Measurements from ENCODE around the gene INTS14.

DNA sequence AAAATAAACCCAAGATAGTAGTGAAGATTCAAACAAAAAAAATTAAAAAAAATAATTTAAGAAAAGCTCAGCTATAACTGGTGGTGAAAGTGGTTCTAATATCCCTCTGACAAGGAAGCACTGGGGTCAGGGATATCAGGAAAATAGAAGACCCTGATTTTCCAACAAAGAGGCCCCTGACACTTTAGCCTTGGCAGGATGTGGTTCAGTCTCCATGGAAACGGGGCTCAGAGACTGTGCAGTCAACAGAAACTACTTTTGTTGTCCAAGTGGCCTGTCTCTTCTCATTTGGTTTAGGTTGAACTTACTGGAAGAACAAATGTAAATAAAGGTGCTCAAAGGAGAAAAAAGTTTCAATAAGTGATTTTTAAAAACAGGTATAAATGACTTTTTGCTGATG, 27.2 kb downstream of the INTS14 start:
- TF ChIP-seq POLR2AphosphoS5 (IDR thresholded peaks at IDR 0.05; ENCODE audit: low read depth, low read length) (no peak), RFX5 (IDR thresholded peaks at IDR 0.05; ENCODE audit: borderline replicate concordance, low read depth, low read length) (no peak), SIN3A (conservative IDR thresholded peaks at IDR 0.05 in 1 of 2, IDR thresholded peaks at IDR 0.05 in 1 of 2; ENCODE audit: low read depth in 1 of 2, low read length in 2 of 2) (no peak), EGR1 (IDR thresholded peaks at IDR 0.05; ENCODE audit: borderline replicate concordance, low read depth, low read length) (no peak), EP300 (IDR thresholded peaks at IDR 0.05; ENCODE audit: borderline replicate concordance in 1 of 2, low read depth in 2 of 2, low read length in 2 of 2) (no peak), SP2 (IDR thresholded peaks at IDR 0.05; ENCODE audit: low read length) (no peak), EZH2 (IDR thresholded peaks at IDR 0.05; ENCODE audit: low read depth, low read length, severe bottlenecking) (no peak), HDAC6 (IDR thresholded peaks at IDR 0.05; ENCODE audit: low read depth, low read length) (no peak), BRCA1 (IDR thresholded peaks at IDR 0.05; ENCODE audit: low read depth, low read length) (no peak), TEAD4 (IDR thresholded peaks at IDR 0.05; ENCODE audit: low read depth, low read length) (no peak)
- TF ChIP-seq, protein P1, sequence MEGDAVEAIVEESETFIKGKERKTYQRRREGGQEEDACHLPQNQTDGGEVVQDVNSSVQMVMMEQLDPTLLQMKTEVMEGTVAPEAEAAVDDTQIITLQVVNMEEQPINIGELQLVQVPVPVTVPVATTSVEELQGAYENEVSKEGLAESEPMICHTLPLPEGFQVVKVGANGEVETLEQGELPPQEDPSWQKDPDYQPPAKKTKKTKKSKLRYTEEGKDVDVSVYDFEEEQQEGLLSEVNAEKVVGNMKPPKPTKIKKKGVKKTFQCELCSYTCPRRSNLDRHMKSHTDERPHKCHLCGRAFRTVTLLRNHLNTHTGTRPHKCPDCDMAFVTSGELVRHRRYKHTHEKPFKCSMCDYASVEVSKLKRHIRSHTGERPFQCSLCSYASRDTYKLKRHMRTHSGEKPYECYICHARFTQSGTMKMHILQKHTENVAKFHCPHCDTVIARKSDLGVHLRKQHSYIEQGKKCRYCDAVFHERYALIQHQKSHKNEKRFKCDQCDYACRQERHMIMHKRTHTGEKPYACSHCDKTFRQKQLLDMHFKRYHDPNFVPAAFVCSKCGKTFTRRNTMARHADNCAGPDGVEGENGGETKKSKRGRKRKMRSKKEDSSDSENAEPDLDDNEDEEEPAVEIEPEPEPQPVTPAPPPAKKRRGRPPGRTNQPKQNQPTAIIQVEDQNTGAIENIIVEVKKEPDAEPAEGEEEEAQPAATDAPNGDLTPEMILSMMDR (IDR thresholded peaks at IDR 0.05; ENCODE audit: control extremely low read depth in 1 of 3, insufficient read depth in 1 of 3, low read depth in 1 of 3, low read length in 3 of 3): no peak
